ENCODE results near the gene SLC4A8. TPM values are rescaled to one million over a fixed set of nuclear protein-coding genes. Genes with fewer than 3 reads are reported as not detected.

Gene SLC4A8
- total RNA-seq, 1 donor from 2014 or later, result 2.3 TPM

- Mint-ChIP-seq H3K9me3 (no peaks in the 10 kb centered on the region), H3K4me3 (no peak overlapping the region)
- intact Hi-C loops (cut with micrococcal nuclease), result no loop called here
Measured at GRCh38 chr12:51428256-51428655, 3.6 kb downstream of the SLC4A8 start.

GRCh38 chr12:51429700-51430099 lies 5.1 kb downstream of the SLC4A8 start:
- H3K4me3 Mint-ChIP-seq, result no peak overlapping the region
- DNase-seq, result no peak
- no peaks in the 10 kb centered on the region for H3K36me3 Mint-ChIP-seq (ENCODE audit: low read depth)
- intact Hi-C loops (cut with micrococcal nuclease), result no loop called here
- no peak overlapping the region for H3K27ac Mint-ChIP-seq
- peaks cover 20% of the 10 kb centered on the region for H3K27me3 Mint-ChIP-seq
- peaks cover 15% of the 10 kb centered on the region for H3K4me1 Mint-ChIP-seq
- H3K9me3 Mint-ChIP-seq, result no peaks in the 10 kb centered on the region

More at GRCh38 chr12:51428256-51428655, 3.6 kb downstream of the SLC4A8 start:
- H3K36me3 Mint-ChIP-seq (ENCODE audit: low read depth), result no peaks in the 10 kb centered on the region
- H3K4me1 Mint-ChIP-seq, result peaks cover 19% of the 10 kb centered on the region
- H3K27me3 Mint-ChIP-seq, result peaks cover 19% of the 10 kb centered on the region
- DNase-seq, result no peak
- H3K27ac Mint-ChIP-seq, result no peak overlapping the region

GRCh38 chr12:51430196-51430895 lies 5.7 kb downstream of the SLC4A8 start:
- no peaks in the 10 kb centered on the region for H3K9me3 Mint-ChIP-seq
- peaks cover 12% of the 10 kb centered on the region for H3K4me1 Mint-ChIP-seq
- no peaks in the 10 kb centered on the region for H3K36me3 Mint-ChIP-seq (ENCODE audit: low read depth)
- H3K27me3 Mint-ChIP-seq, result peaks cover 22% of the 10 kb centered on the region
- no peak for DNase-seq
- no peak overlapping the region for H3K4me3 Mint-ChIP-seq
- H3K27ac Mint-ChIP-seq, result no peak overlapping the region
- intact Hi-C loops (cut with micrococcal nuclease), result no loop called here

- H3K27me3 Mint-ChIP-seq, result peaks cover 23% of the 10 kb centered on the region
- DNase-seq, result no peak
- no peak overlapping the region for H3K27ac Mint-ChIP-seq
- H3K9me3 Mint-ChIP-seq, result no peaks in the 10 kb centered on the region
- H3K4me1 Mint-ChIP-seq, result peaks cover 11% of the 10 kb centered on the region
- H3K36me3 Mint-ChIP-seq (ENCODE audit: low read depth), result no peaks in the 10 kb centered on the region
- H3K4me3 Mint-ChIP-seq, result no peak overlapping the region
- intact Hi-C loops (cut with micrococcal nuclease), result no loop called here
Measured at GRCh38 chr12:51432921-51433320, 8.3 kb downstream of the SLC4A8 start.

GRCh38 chr12:51434305-51434704 lies 9.7 kb downstream of the SLC4A8 start:
- H3K4me1 Mint-ChIP-seq, result peaks cover 19% of the 10 kb centered on the region
- DNase-seq, result no peak
- intact Hi-C loops (cut with micrococcal nuclease), result no loop called here
- peaks cover 23% of the 10 kb centered on the region for H3K27me3 Mint-ChIP-seq
- H3K9me3 Mint-ChIP-seq, result no peaks in the 10 kb centered on the region
- no peak overlapping the region for H3K4me3 Mint-ChIP-seq
- no peak overlapping the region for H3K27ac Mint-ChIP-seq
- peaks cover 1% of the 10 kb centered on the region for H3K36me3 Mint-ChIP-seq (ENCODE audit: low read depth)

- H3K27me3 Mint-ChIP-seq, result peaks cover 14% of the 10 kb centered on the region
- H3K4me1 Mint-ChIP-seq, result peaks cover 44% of the 10 kb centered on the region
- peaks cover 1% of the 10 kb centered on the region for H3K36me3 Mint-ChIP-seq (ENCODE audit: low read depth)
- no peak overlapping the region for H3K4me3 Mint-ChIP-seq
- DNase-seq, result no peak
- no peaks in the 10 kb centered on the region for H3K9me3 Mint-ChIP-seq
- intact Hi-C loops (cut with micrococcal nuclease), result no loop called here
- H3K27ac Mint-ChIP-seq, result no peak overlapping the region
Measured at GRCh38 chr12:51437431-51437830, 12.8 kb downstream of the SLC4A8 start.

- no peak for DNase-seq
- H3K27ac Mint-ChIP-seq, result no peak overlapping the region
- H3K9me3 Mint-ChIP-seq, result no peaks in the 10 kb centered on the region
- peak overlapping the region; percentile 36 for H3K4me3 Mint-ChIP-seq
- peaks cover 7% of the 10 kb centered on the region for H3K27me3 Mint-ChIP-seq
- intact Hi-C loops (cut with micrococcal nuclease), result no loop called here
- peaks cover 40% of the 10 kb centered on the region for H3K4me1 Mint-ChIP-seq
- H3K36me3 Mint-ChIP-seq (ENCODE audit: low read depth), result peaks cover 1% of the 10 kb centered on the region
Measured at GRCh38 chr12:51439330-51439729, 14.7 kb downstream of the SLC4A8 start.

GRCh38 chr12:51441583-51441982 lies 17.0 kb downstream of the SLC4A8 start:
- intact Hi-C loops (cut with micrococcal nuclease), result no loop called here
- no peak overlapping the region for H3K27ac Mint-ChIP-seq
- H3K9me3 Mint-ChIP-seq, result no peaks in the 10 kb centered on the region
- peak; percentile 70 for DNase-seq
- H3K4me3 Mint-ChIP-seq, result peak overlapping the region; percentile 34
- peaks cover 3% of the 10 kb centered on the region for H3K27me3 Mint-ChIP-seq
- H3K36me3 Mint-ChIP-seq (ENCODE audit: low read depth), result peaks cover 1% of the 10 kb centered on the region
- H3K4me1 Mint-ChIP-seq, result peaks cover 40% of the 10 kb centered on the region

GRCh38 chr12:51442324-51442723 lies 17.7 kb downstream of the SLC4A8 start:
- peaks cover 1% of the 10 kb centered on the region for H3K36me3 Mint-ChIP-seq (ENCODE audit: low read depth)
- H3K27me3 Mint-ChIP-seq, result peaks cover 3% of the 10 kb centered on the region
- H3K27ac Mint-ChIP-seq, result no peak overlapping the region
- H3K4me3 Mint-ChIP-seq, result no peak overlapping the region
- intact Hi-C loops (cut with micrococcal nuclease), result no loop called here
- H3K9me3 Mint-ChIP-seq, result no peaks in the 10 kb centered on the region
- peaks cover 39% of the 10 kb centered on the region for H3K4me1 Mint-ChIP-seq
- DNase-seq, result no peak

- H3K27ac Mint-ChIP-seq, result no peak overlapping the region
- no peak overlapping the region for H3K4me3 Mint-ChIP-seq
- intact Hi-C loops (cut with micrococcal nuclease), result no loop called here
- DNase-seq, result no peak
- H3K27me3 Mint-ChIP-seq, result peaks cover 9% of the 10 kb centered on the region
- H3K9me3 Mint-ChIP-seq, result no peaks in the 10 kb centered on the region
- peaks cover 35% of the 10 kb centered on the region for H3K4me1 Mint-ChIP-seq
- peaks cover 1% of the 10 kb centered on the region for H3K36me3 Mint-ChIP-seq (ENCODE audit: low read depth)
Measured at GRCh38 chr12:51443573-51443972, 18.9 kb downstream of the SLC4A8 start.

GRCh38 chr12:51448618-51449256 lies 24.1 kb downstream of the SLC4A8 start:
- H3K4me1 Mint-ChIP-seq, result peaks cover 9% of the 10 kb centered on the region
- no peak for DNase-seq
- no peak overlapping the region for H3K27ac Mint-ChIP-seq
- no peaks in the 10 kb centered on the region for H3K36me3 Mint-ChIP-seq (ENCODE audit: low read depth)
- H3K27me3 Mint-ChIP-seq, result peaks cover 12% of the 10 kb centered on the region
- no peaks in the 10 kb centered on the region for H3K9me3 Mint-ChIP-seq
- intact Hi-C loops (cut with micrococcal nuclease), result no loop called here
- H3K4me3 Mint-ChIP-seq, result no peak overlapping the region

GRCh38 chr12:51449580-51450246 lies 25.1 kb downstream of the SLC4A8 start:
- Mint-ChIP-seq H3K4me3 (no peak overlapping the region), H3K4me1 (peaks cover 9% of the 10 kb centered on the region), H3K9me3 (no peaks in the 10 kb centered on the region), H3K27me3 (peaks cover 12% of the 10 kb centered on the region), H3K27ac (no peak overlapping the region), H3K36me3 (ENCODE audit: low read depth) (no peaks in the 10 kb centered on the region)
- intact Hi-C loops (cut with micrococcal nuclease), result no loop called here
- DNase-seq, result no peak

- H3K4me1 Mint-ChIP-seq, result peaks cover 9% of the 10 kb centered on the region
- no peak overlapping the region for H3K27ac Mint-ChIP-seq
- no peak overlapping the region for H3K4me3 Mint-ChIP-seq
- no peaks in the 10 kb centered on the region for H3K36me3 Mint-ChIP-seq (ENCODE audit: low read depth)
- no peaks in the 10 kb centered on the region for H3K9me3 Mint-ChIP-seq
- H3K27me3 Mint-ChIP-seq, result peaks cover 12% of the 10 kb centered on the region
- intact Hi-C loops (cut with micrococcal nuclease), result no loop called here
- no peak for DNase-seq
Measured at GRCh38 chr12:51450333-51450732, 25.7 kb downstream of the SLC4A8 start.

GRCh38 chr12:51450806-51451205 lies 26.2 kb downstream of the SLC4A8 start:
- Mint-ChIP-seq H3K36me3 (ENCODE audit: low read depth) (no peaks in the 10 kb centered on the region), H3K4me3 (no peak overlapping the region), H3K27me3 (peaks cover 9% of the 10 kb centered on the region), H3K4me1 (peaks cover 9% of the 10 kb centered on the region), H3K27ac (no peak overlapping the region), H3K9me3 (no peaks in the 10 kb centered on the region)
- intact Hi-C loops (cut with micrococcal nuclease), result no loop called here
- no peak for DNase-seq

Measured in activated CD4-positive, alpha-beta T cell treated with anti-CD3 and anti-CD28 coated beads, Interleukin-2, amount 10 ng/mL, durations not matched to agents 24 days and 14 days (primary cell).